ENCODE results near the gene QKI.

The QKI gene

GRCh38 chr6:163620101-163620500, 205.6 kb downstream of the QKI start:
- DNase-seq (ENCODE audit: low read depth) = no peak

- no peak for DNase-seq (ENCODE audit: low read depth)
Observed at GRCh38 chr6:163620670-163621330, 206.3 kb downstream of the QKI start.

- no peak for DNase-seq (ENCODE audit: low read depth)
Observed at GRCh38 chr6:163625265-163625664, 210.7 kb downstream of the QKI start.

GRCh38 chr6:163626073-163626867, 211.8 kb downstream of the QKI start:
- DNase-seq (ENCODE audit: low read depth) = no peak

- no peak for DNase-seq (ENCODE audit: low read depth)
Observed at GRCh38 chr6:163627274-163628062, 212.9 kb downstream of the QKI start.

Data from GM04503 (cell line).